ENCODE data around the gene IL1RL2. TPM values are rescaled to one million over a fixed set of nuclear protein-coding genes. Genes with fewer than 3 reads are reported as not detected.

The IL1RL2 gene
- total RNA-seq, 1 experiment from 2014 or later, result not detected

DNA sequence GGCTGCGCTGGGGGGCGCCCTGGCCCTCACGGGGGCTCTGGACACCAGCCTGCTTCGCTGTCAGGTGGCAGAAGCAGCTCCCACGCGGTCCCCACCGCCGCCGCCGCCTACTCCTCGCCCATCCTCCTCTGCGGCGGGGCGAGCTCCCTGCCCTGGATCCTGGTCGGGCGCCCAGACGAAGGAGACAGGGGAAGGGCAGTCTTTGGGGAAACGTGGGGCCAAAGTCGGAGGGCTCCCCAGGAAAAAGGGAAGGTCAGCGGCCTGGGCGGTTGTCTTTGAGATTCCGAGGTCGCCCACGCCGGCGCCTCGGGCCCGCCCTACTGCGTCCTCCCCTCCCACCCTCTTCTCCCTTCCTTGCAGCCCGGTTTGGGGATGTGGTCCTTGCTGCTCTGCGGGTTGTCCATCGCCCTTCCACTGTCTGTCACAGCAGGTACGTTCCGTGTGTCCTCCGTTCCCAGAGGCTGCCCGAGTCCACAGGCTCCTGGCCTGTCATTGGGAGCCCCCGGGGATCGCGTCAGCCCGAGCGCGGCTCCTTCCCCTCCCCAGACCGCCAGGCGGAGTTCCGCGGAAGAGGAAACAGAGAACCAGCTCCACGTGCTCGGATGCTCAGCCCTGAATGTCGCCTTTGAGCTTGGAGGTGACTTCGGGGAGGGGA lies 800 bp downstream of the IL1RL2 start:
- ChIA-PET POLR2A (no interaction called here), RAD21 (ENCODE audit: low non-redundant PET in 1 of 2, low total read pairs in 2 of 2, uncharacterized antibody in 2 of 2, unreplicated experiment in 2 of 2) (no interaction called here), CTCF (no interaction called here)
- Histone ChIP-seq H3K27me3 (ENCODE audit: insufficient read depth, low read length) (no peaks in the 10 kb centered on the region), H3K9me2 (ENCODE audit: insufficient read depth) (no peaks in the 10 kb centered on the region), H3K4me1 (ENCODE audit: control insufficient read depth in 1 of 2, insufficient read depth in 2 of 2, low read length in 2 of 2) (0 out of 4 replicates have a peak, but pooled peaks cover 0 to 5% of the 10 kb centered on the region in 2 experiments), H3K4me2 (ENCODE audit: low read length) (no peak overlapping the region), H3K36me3 (ENCODE audit: control insufficient read depth in 1 of 2, insufficient read depth in 2 of 2, low read length in 2 of 2) (no peaks in the 10 kb centered on the region), H3K79me2 (ENCODE audit: insufficient read depth, low read length) (no peaks in the 10 kb centered on the region), H2AFZ (ENCODE audit: low read depth, low read length, poor library complexity, severe bottlenecking) (no peak overlapping the region), H3K27ac (ENCODE audit: low read depth, low read length) (no peak overlapping the region), H4K20me1 (ENCODE audit: insufficient read depth) (no peaks in the 10 kb centered on the region), H3K9ac (ENCODE audit: low read length) (no peak overlapping the region), H3K9me3 (ENCODE audit: control insufficient read depth in 1 of 2, insufficient read depth in 1 of 2, low read depth in 1 of 2, low read length in 2 of 2) (no peaks in the 10 kb centered on the region), H3K4me3 (replicated peaks in 1 of 2; ENCODE audit: low read depth in 1 of 2, low read length in 2 of 2) (no peak overlapping the region)
- BruUV-seq (replicated peaks), result no TSS peak
- ATAC-seq (no peak), DNase-seq (ENCODE audit: low read depth, low spot score) (no peak)
- TF ChIP-seq JUND (IDR thresholded peaks at IDR 0.05), result no peak
- TF ChIP-seq CEBPB (IDR thresholded peaks at IDR 0.05; ENCODE audit: low read depth), result no peak
- no peak for TF ChIP-seq CBX3 (IDR thresholded peaks at IDR 0.05; ENCODE audit: low read depth)
- TF ChIP-seq ZNF274 (IDR thresholded peaks at IDR 0.05; ENCODE audit: low read depth, low read length), result no peak
- TF ChIP-seq EZH2phosphoT487 (IDR thresholded peaks at IDR 0.05; ENCODE audit: borderline replicate concordance), result no peak
- TF ChIP-seq SRF (IDR thresholded peaks at IDR 0.05; ENCODE audit: low read depth), result no peak
- no peak for TF ChIP-seq TCF7L2 (IDR thresholded peaks at IDR 0.05; ENCODE audit: borderline replicate concordance, extremely low read depth, insufficient read depth, insufficient read length)
- TF ChIP-seq, protein P1, sequence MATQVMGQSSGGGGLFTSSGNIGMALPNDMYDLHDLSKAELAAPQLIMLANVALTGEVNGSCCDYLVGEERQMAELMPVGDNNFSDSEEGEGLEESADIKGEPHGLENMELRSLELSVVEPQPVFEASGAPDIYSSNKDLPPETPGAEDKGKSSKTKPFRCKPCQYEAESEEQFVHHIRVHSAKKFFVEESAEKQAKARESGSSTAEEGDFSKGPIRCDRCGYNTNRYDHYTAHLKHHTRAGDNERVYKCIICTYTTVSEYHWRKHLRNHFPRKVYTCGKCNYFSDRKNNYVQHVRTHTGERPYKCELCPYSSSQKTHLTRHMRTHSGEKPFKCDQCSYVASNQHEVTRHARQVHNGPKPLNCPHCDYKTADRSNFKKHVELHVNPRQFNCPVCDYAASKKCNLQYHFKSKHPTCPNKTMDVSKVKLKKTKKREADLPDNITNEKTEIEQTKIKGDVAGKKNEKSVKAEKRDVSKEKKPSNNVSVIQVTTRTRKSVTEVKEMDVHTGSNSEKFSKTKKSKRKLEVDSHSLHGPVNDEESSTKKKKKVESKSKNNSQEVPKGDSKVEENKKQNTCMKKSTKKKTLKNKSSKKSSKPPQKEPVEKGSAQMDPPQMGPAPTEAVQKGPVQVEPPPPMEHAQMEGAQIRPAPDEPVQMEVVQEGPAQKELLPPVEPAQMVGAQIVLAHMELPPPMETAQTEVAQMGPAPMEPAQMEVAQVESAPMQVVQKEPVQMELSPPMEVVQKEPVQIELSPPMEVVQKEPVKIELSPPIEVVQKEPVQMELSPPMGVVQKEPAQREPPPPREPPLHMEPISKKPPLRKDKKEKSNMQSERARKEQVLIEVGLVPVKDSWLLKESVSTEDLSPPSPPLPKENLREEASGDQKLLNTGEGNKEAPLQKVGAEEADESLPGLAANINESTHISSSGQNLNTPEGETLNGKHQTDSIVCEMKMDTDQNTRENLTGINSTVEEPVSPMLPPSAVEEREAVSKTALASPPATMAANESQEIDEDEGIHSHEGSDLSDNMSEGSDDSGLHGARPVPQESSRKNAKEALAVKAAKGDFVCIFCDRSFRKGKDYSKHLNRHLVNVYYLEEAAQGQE (IDR thresholded peaks at IDR 0.05; ENCODE audit: low read depth), result no peak
- TF ChIP-seq ZFX (IDR thresholded peaks at IDR 0.05), result no peak
- TF ChIP-seq POLR2AphosphoS5 (IDR thresholded peaks at IDR 0.05; ENCODE audit: low read depth, low read length), result no peak
- no peak for TF ChIP-seq SIN3A (IDR thresholded peaks at IDR 0.05; ENCODE audit: low read depth)
- TF ChIP-seq EGR1 (IDR thresholded peaks at IDR 0.05; ENCODE audit: low read depth), result no peak
- no peak for TF ChIP-seq RAD21 (IDR thresholded peaks at IDR 0.05; ENCODE audit: low read depth)
- TF ChIP-seq FOSL1 (IDR thresholded peaks at IDR 0.05; ENCODE audit: low read depth), result no peak
- no peak for TF ChIP-seq POLR2A (IDR thresholded peaks at IDR 0.05; ENCODE audit: borderline replicate concordance, extremely low read depth, insufficient read depth, insufficient read length)
- intact Hi-C loops (cut with micrococcal nuclease), result no loop called here

Measured in HCT116 (cell line).